GM10847 (cell line): ENCODE data around the gene ATP6AP1.
A peak's percentile ranks its signal among the peaks of the same experiment; 100 is the strongest.

Experiments used
- POLR2A ChIP-seq: IDR thresholded peaks from 2 replicates; pipeline ENCODE4 v1.6.1; 2011; ENCODE audit not compliant: insufficient read length; ENCODE audit errors: extremely low read depth

Gene ATP6AP1

GRCh38 chrX:154398668-154399526 is 29.6 kb upstream of the ATP6AP1 start:
- no peak for TF ChIP-seq POLR2A

GRCh38 chrX:154399527-154400368 is 28.7 kb upstream of the ATP6AP1 start:
- TF ChIP-seq POLR2A, result no peak

- TF ChIP-seq POLR2A, result no peak
Measured at GRCh38 chrX:154401045-154401799, 27.3 kb upstream of the ATP6AP1 start.

GRCh38 chrX:154401918-154402621 is 26.4 kb upstream of the ATP6AP1 start:
- no peak for TF ChIP-seq POLR2A

GRCh38 chrX:154402622-154403127 is 25.8 kb upstream of the ATP6AP1 start:
- no peak for TF ChIP-seq POLR2A

- TF ChIP-seq POLR2A, result no peak
Measured at GRCh38 chrX:154403192-154403591, 25.3 kb upstream of the ATP6AP1 start.

- no peak for TF ChIP-seq POLR2A
Measured at GRCh38 chrX:154403858-154404257, 24.6 kb upstream of the ATP6AP1 start.

- no peak for TF ChIP-seq POLR2A
Measured at GRCh38 chrX:154404625-154405192, 23.8 kb upstream of the ATP6AP1 start.

GRCh38 chrX:154408659-154409221 is 19.7 kb upstream of the ATP6AP1 start:
- TF ChIP-seq POLR2A, result no peak

GRCh38 chrX:154409222-154409871 is 19.1 kb upstream of the ATP6AP1 start, which contains the start of gene DNASE1L1:
Gene DNASE1L1 (minus strand): TSS chrX:154409254. CDS start chrX:154405568, 3,686 bp downstream.
- TF ChIP-seq POLR2A, result no peak

- TF ChIP-seq POLR2A, result peak; percentile 29
Measured at GRCh38 chrX:154411981-154412340, 16.5 kb upstream of the ATP6AP1 start.

- TF ChIP-seq POLR2A, result no peak
Measured at GRCh38 chrX:154412468-154412867, 16.0 kb upstream of the ATP6AP1 start.

- TF ChIP-seq POLR2A, result no peak
Measured at GRCh38 chrX:154413142-154413541, 15.3 kb upstream of the ATP6AP1 start.
